Glutamatergic neuron (in vitro differentiated cells): ENCODE data around the gene MDC1. TPM values are rescaled to one million over a fixed set of nuclear protein-coding genes. Genes with fewer than 3 reads are reported as not detected.

Source experiments
- DNase-seq: peaks from one replicate; pipeline ENCODE4 v3.0.0; 2022
- H3K27ac Mint-ChIP-seq: one replicate; pipeline ENCODE4 v1.8.0; 2020; ENCODE audit warnings: mild to moderate bottlenecking, mixed read lengths, inconsistent platforms; ENCODE audit not compliant: unreplicated experiment
- H3K27me3 Mint-ChIP-seq: one replicate; pipeline ENCODE4 v1.8.0; 2020; ENCODE audit warnings: mild to moderate bottlenecking, moderate library complexity, mixed read lengths, inconsistent platforms; ENCODE audit not compliant: unreplicated experiment
- H3K36me3 Mint-ChIP-seq: one replicate; pipeline ENCODE4 v1.8.0; 2020; ENCODE audit warnings: mild to moderate bottlenecking, mixed read lengths, inconsistent platforms; ENCODE audit not compliant: unreplicated experiment
- H3K4me1 Mint-ChIP-seq: one replicate; pipeline ENCODE4 v1.8.0; 2020; ENCODE audit warnings: mild to moderate bottlenecking, low read depth, mixed read lengths, inconsistent platforms; ENCODE audit not compliant: unreplicated experiment
- H3K4me3 Mint-ChIP-seq: one replicate; pipeline ENCODE4 v1.8.0; 2020; ENCODE audit warnings: mild to moderate bottlenecking, mixed read lengths, inconsistent platforms; ENCODE audit not compliant: unreplicated experiment
- H3K9me3 Mint-ChIP-seq: one replicate; pipeline ENCODE4 v1.8.0; 2020; ENCODE audit warnings: mild to moderate bottlenecking, moderate library complexity, mixed read lengths, inconsistent platforms; ENCODE audit not compliant: unreplicated experiment
- total RNA-seq: library from RNA; stranded (reverse); fragmentation: NEBNext Ultra II Directional; extraction: Animal tissue kit (Norgen Biotek cat#: 25700); gene quantifications from one replicate; pipeline ENCODE4 v1.2.1, GENCODE V29; 2021; ENCODE audit not compliant: unreplicated experiment
- TF ChIP-seq, protein P1 (sequence below): fragments of 200-600 bp; sonication (generic); IDR thresholded peaks from one replicate; pipeline ENCODE4 v1.5.0; 2021; ENCODE audit not compliant: partially characterized antibody, unreplicated experiment

Gene MDC1
- total RNA-seq, 1 donor from 2014 or later: 50.4 TPM

GRCh38 chr6:30709101-30709868 is 7.8 kb downstream of the MDC1 start:
- no peak for DNase-seq
- Mint-ChIP-seq H3K9me3 (peaks cover 1% of the 10 kb centered on the region), H3K27ac (no peak overlapping the region), H3K4me3 (no peak overlapping the region), H3K4me1 (no peaks in the 10 kb centered on the region), H3K36me3 (peaks cover 18% of the 10 kb centered on the region), H3K27me3 (peaks cover 9% of the 10 kb centered on the region)
- TF ChIP-seq, protein P1, sequence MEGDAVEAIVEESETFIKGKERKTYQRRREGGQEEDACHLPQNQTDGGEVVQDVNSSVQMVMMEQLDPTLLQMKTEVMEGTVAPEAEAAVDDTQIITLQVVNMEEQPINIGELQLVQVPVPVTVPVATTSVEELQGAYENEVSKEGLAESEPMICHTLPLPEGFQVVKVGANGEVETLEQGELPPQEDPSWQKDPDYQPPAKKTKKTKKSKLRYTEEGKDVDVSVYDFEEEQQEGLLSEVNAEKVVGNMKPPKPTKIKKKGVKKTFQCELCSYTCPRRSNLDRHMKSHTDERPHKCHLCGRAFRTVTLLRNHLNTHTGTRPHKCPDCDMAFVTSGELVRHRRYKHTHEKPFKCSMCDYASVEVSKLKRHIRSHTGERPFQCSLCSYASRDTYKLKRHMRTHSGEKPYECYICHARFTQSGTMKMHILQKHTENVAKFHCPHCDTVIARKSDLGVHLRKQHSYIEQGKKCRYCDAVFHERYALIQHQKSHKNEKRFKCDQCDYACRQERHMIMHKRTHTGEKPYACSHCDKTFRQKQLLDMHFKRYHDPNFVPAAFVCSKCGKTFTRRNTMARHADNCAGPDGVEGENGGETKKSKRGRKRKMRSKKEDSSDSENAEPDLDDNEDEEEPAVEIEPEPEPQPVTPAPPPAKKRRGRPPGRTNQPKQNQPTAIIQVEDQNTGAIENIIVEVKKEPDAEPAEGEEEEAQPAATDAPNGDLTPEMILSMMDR: no peak

GRCh38 chr6:30707281-30707850 is 9.7 kb downstream of the MDC1 start:
- Mint-ChIP-seq H3K9me3 (peaks cover 6% of the 10 kb centered on the region), H3K4me3 (peak overlapping the region; percentile 32), H3K4me1 (no peaks in the 10 kb centered on the region), H3K27me3 (peaks cover 13% of the 10 kb centered on the region), H3K36me3 (peaks cover 9% of the 10 kb centered on the region), H3K27ac (no peak overlapping the region)
- TF ChIP-seq, protein P1: no peak
- no peak for DNase-seq

- no peak overlapping the region for H3K27ac Mint-ChIP-seq
- H3K4me1 Mint-ChIP-seq: no peaks in the 10 kb centered on the region
- no peak overlapping the region for H3K4me3 Mint-ChIP-seq
- H3K27me3 Mint-ChIP-seq: peaks cover 8% of the 10 kb centered on the region
- TF ChIP-seq, protein P1: no peak
- peaks cover 9% of the 10 kb centered on the region for H3K36me3 Mint-ChIP-seq
- peaks cover 6% of the 10 kb centered on the region for H3K9me3 Mint-ChIP-seq
- no peak for DNase-seq
Observed at GRCh38 chr6:30705620-30706019, 11.5 kb downstream of the MDC1 start.

GRCh38 chr6:30703821-30704220 is 13.3 kb downstream of the MDC1 start:
- no peak overlapping the region for H3K27ac Mint-ChIP-seq
- peaks cover 9% of the 10 kb centered on the region for H3K36me3 Mint-ChIP-seq

More at GRCh38 chr6:30703821-30704220, 13.3 kb downstream of the MDC1 start:
- H3K4me1 Mint-ChIP-seq: no peaks in the 10 kb centered on the region
- peaks cover 6% of the 10 kb centered on the region for H3K9me3 Mint-ChIP-seq
- peaks cover 8% of the 10 kb centered on the region for H3K27me3 Mint-ChIP-seq
- H3K4me3 Mint-ChIP-seq: no peak overlapping the region
- no peak for DNase-seq
- TF ChIP-seq, protein P1: no peak
